HG03060 (cell line): ENCODE data around the gene RHOF.

Source experiments
- ATAC-seq: cut with Tn5 transposase; IDR thresholded peaks from one replicate; pipeline ENCODE4 v1.9.1; 2021; ENCODE audit warnings: low read depth, moderate number of reproducible peaks; ENCODE audit not compliant: unreplicated experiment

The RHOF gene

DNA sequence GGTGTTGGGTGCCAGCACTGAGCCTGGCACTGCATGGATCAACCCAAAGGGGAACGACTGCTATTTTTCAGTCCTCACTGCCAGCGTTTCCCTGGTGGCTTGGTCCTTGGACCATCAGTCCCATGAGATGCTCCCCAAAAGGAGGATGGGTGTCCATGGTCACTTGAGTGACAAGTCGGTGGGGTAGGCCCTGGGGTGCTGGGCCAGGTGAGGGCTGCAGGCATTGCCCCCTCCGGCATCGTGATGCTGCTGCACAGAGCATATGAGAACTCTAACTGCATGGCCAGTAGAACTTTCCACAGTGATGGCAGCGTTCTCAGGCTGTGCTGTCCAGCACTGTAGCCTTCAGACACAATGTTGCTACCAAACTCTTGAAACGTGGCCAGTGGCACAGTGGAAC lies 26.6 kb upstream of the RHOF start:
- ATAC-seq = no peak

DNA sequence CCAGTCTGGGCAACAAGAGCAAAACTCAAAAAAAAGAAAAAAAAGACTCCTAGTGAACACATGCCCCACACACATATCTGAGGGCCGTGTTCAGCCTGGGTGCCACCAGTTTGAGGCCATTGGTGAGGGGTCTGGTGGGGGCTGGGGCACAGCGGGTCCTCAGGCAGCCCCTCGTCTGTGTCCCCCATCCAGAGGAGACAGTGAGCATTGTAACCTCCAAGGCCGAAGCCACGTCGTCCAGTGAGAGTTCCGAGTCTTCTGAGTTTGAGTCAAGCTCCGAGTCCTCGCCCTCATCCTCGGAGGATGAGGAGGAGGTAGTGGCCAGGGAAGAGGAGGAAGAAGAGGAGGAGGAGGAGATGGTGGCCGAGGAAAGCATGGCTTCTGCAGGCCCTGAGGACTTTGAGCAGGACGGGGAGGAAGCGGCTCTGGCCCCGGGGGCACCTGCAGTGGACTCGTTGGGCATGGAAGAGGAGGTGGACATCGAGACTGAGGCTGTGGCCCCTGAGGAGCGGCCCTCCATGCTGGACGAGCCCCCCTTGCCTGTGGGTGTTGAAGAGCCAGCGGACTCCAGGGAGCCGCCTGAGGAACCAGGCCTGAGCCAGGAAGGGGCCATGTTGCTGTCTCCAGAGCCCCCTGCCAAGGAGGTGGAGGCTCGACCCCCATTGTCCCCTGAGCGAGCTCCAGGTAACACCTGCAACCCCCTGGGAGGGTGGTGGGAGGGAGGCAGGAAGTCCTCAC lies 25.9 kb upstream of the RHOF start:
- no peak for ATAC-seq

GRCh38 chr12:121817648-121818043 lies 24.2 kb upstream of the RHOF start:
- ATAC-seq = no peak

GRCh38 chr12:121816925-121817647 lies 23.6 kb upstream of the RHOF start:
- no peak for ATAC-seq

- ATAC-seq = no peak
Observed at GRCh38 chr12:121815263-121815662, 21.8 kb upstream of the RHOF start.

DNA sequence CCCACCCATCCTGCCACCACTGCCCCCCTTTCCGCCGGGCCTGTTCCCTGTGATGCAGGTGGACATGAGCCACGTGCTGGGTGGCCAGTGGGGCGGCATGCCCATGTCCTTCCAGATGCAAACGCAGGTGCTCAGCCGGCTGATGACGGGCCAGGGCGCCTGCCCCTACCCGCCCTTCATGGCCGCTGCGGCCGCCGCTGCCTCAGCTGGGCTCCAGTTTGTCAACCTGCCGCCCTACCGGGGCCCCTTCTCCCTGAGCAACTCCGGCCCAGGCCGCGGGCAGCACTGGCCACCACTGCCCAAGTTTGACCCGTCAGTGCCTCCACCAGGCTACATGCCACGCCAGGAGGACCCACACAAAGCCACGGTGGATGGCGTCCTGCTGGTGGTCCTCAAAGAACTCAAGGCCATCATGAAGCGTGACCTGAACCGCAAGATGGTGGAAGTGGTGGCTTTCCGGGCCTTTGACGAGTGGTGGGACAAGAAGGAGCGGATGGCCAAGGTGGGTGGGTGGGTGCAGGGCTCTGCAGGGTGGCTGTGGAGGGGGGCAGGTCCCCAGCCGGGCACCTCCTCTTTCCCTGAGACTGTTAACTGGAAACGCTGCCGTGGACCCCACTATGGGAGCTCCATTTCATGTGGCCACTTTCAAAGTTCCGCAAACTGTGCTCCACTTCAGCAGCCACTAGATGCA lies 21.1 kb upstream of the RHOF start:
- ATAC-seq = no peak

- ATAC-seq = no peak
Observed at GRCh38 chr12:121813951-121814350, 20.5 kb upstream of the RHOF start.

- ATAC-seq = no peak
Observed at GRCh38 chr12:121812921-121813896, 19.7 kb upstream of the RHOF start.

GRCh38 chr12:121812320-121812871 lies 18.9 kb upstream of the RHOF start:
- ATAC-seq = no peak

DNA sequence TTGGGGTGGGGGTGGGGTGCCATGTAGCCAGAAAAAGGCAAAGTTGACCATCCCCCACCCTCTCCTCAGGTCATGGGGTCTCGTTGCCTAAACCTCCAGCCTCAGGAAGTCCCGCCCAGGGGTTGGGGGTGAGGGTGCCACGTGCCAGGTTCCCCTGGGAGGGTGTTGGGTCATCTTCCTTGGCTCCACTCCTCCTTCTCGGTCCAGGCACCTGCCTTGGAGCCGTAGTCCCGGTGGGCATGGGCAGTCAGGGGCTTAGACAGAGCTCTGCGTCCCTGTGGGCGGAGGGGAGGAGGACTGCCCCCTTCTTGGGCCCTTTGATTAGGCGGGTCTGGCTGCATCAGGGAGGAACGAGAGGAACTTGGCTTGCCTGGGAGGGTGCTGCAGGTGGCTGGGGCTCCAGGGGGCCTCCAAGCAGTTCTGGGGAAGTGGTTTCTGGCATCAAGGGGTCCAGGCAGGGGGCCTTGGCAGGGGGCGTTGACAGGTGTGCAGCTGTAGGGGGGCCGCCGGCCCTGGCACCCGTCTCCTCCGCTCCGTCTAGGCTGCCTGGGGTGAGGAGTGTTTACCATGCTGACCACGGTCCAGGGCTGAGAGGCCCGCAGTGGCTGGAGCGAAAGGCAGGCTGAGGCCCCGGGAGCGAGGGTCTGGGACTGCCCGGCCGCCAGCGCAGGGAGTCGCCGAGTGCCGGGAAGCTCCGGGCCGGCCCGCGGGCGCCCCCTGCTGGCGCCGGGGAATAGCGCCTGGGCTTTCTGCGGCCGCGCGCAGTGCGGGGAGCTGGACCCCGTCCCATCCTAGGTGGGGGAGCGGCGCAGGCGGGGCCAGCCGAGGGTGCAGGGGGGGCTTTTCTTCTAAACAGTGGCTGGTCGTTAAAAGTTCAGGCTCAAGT lies 18.2 kb upstream of the RHOF start:
- ATAC-seq = no peak

DNA sequence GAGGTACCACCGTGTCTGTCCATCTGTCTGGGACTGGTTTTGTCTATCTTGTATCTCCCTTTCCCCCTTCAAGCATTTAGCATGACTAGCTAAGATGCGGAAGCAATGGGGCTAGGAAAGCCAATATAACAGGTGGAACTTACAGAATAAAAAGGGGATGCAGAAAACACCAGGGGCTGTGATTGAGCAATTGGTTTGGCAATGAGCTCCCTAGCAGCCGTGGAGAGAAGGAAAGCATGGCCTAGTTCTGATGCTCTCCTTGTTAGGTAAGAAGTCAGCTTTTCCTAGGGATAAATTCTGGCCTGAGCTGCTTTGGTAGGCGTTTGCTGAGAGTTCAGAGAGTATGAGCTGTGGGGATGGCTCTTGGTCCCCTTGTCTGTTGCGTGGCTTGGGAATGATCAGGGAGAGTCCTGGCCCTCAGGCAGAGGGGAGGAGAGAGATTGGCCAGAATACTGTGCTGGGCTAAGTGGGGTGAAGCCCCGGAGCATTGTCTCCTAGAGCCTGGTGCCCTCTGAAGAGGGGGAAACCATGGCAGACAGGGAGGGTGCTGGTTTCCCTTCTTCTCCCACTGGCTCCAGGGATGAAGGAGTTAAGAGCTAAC lies 17.4 kb upstream of the RHOF start:
- ATAC-seq = no peak

DNA sequence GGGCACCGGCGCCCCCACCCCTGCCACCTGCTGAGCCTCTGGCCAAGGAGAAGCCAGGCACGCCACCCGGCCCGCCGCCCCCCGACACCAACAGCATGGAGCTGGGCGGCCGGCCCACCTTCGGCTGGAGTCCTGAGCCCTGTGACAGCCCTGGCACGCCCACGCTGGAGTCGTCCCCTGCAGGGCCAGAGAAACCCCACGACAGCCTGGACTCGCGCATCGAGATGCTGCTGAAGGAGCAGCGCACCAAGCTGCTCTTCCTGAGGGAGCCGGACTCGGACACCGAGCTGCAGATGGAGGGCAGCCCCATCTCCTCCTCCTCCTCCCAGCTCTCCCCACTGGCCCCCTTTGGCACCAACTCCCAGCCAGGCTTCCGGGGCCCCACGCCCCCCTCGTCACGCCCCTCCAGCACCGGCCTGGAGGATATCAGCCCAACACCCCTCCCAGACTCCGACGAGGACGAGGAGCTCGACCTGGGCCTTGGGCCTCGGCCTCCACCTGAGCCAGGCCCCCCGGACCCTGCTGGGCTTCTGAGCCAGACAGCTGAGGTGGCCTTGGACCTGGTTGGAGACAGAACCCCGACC lies 16.8 kb upstream of the RHOF start:
- ATAC-seq = no peak

GRCh38 chr12:121809712-121810116 lies 16.2 kb upstream of the RHOF start:
- ATAC-seq = no peak

DNA sequence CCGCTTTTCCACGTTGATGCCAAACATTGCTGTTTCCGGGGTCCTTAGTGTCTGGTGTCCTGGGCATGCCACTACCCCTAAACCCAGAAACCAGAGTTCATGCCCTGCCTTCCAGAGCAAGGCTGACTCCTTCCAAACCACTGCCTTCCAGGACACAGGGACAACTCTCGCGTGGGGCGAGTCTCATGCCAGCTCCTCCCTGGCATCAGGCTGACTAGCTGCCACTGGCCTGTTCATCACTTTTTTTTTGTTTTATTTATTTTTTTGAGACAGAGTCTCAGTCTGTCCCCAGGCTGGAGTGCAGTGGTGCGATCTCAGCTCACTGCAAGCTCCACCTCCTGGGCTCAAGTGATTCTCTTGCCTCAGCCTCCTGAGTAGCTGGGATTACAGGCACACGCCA lies 15.1 kb upstream of the RHOF start:
- ATAC-seq = no peak

- ATAC-seq = no peak
Observed at GRCh38 chr12:121807642-121808347, 14.3 kb upstream of the RHOF start.

DNA sequence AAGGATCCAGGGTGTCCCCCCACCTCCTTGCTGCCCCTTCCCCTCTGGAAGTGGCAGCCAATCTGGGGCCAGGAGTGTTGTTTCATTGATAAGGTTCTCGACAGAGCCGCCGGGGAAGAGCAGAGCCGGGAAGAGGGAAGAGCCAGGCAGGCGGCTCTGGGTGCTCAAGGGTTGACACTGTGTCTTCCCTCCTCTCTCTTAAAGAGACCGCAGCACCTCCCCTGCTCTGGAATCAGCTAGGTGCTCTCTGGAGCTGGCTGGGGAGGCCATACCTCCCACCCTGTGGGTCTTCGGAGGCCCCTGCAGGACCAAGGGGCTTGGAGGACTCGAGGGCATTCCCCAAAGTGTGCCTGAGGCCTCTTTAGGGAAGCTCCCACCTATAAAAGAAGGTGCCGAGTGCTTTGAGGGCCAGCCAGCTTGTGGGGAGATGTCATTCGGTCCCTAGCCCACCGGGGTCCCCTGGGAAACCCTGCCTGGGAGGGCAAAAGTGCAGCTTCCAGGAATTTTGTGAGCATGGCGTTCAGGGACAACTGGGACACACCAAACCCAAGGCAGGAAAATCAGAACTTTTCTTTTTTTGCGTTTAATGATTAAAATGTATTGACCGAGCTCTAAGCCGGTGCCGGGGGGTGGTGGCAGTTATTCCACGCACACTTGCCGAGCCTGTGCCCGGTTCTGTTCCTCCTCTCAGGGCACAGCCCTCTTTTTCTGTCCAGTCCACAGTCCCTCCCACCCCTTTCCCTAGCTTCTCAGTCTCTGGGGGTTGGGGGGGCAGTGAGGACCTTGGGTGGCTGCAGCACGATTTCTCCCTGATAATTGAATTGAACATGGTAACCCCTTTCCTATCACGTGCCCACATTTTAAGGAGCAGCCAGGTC lies 13.3 kb upstream of the RHOF start:
- ATAC-seq = no peak

DNA sequence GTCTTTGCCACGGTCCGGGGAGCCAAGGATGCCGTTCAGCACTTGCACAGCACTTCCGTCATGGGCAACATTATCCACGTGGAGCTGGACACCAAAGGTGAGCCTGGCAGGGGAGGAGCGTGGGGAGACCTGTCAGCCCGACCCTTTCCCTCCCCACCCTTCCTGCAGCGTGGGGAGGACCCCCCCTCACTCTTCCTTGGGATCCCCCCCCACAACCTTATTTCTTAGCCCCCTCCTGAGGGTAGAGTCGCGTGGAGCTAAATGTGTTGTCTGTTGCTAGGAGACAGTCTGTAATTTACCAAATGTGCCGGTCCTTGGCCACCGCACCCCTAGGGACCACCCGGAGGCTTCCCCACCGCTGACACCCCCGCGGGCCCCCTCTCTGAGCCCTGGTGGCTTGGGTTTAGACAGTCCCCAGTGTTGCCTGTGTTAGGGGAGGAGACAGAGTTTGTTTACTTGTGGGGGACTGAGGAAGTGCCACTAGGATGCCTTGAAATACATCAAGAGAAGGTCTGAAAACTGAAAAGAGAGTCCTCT lies 12.6 kb upstream of the RHOF start:
- ATAC-seq = no peak
